ENCODE results near the gene PPM1N.

Gene PPM1N

DNA sequence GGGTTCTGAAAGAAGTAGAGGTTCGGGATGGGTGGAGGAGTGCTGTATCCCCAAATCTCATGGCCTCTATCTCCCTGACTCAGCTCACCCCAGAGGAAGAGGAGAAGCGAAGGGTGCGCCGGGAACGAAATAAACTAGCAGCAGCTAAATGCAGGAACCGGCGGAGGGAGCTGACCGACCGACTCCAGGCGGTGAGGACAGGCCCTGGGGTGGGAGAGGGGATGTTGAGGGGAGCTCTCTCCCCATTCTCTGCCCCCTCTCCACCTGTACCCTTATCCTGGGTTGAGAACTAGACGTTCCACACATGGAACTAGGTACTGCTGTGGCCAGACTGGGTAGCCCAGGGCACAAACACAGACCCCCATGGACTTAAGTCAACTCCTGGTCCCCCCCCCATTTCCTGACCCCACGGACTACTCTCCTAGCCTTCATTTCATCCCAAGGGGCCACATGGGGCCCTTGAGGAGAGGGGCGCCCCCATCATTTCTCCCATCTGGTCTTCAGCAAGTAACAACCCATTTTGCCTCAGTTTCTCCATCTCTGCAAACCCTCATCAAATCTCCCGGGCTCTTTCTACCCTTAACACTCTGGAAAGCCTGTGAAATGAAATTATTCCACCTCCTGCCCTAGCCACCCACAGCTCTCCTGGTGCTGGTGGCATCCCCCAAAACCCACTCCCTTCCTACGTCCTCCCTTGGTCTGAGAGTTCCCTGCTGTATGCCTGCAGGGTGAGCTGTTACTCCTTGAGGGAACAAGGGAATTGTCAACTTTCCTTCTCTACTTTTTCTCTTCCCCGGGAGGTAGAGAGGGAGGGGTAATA, 26.9 kb upstream of the PPM1N start:
- DNase-seq = no peak

DNA sequence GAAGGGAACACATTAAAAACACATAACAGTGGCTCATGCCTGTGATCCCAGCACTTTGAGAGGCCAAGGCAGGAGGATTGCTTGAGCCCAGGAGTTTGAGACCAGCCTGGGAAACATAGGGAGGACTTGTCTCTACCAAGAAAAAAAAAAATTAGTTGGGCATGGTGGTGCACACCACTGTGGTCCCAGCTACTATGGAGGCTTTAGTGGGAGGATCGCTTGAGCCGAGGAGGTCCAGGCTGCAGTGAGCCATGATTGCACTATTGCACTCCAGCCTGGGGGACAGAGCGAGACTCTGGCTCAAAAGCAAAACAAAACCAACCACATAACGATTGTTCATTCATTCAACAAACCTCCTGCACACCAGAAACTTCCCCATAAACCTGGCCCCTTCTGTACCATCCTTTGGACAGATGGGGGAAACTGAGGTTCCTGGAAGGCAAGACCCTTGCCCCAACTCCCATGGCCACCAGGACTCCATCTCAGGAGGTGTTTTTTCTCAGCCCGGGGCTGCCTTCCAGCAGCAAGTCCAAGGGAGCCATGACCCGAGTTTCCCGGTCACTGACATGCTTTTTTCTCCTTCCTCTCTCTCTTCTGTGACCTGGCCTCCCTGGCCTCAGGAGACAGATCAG, 26.2 kb upstream of the PPM1N start:
- no peak for DNase-seq

DNA sequence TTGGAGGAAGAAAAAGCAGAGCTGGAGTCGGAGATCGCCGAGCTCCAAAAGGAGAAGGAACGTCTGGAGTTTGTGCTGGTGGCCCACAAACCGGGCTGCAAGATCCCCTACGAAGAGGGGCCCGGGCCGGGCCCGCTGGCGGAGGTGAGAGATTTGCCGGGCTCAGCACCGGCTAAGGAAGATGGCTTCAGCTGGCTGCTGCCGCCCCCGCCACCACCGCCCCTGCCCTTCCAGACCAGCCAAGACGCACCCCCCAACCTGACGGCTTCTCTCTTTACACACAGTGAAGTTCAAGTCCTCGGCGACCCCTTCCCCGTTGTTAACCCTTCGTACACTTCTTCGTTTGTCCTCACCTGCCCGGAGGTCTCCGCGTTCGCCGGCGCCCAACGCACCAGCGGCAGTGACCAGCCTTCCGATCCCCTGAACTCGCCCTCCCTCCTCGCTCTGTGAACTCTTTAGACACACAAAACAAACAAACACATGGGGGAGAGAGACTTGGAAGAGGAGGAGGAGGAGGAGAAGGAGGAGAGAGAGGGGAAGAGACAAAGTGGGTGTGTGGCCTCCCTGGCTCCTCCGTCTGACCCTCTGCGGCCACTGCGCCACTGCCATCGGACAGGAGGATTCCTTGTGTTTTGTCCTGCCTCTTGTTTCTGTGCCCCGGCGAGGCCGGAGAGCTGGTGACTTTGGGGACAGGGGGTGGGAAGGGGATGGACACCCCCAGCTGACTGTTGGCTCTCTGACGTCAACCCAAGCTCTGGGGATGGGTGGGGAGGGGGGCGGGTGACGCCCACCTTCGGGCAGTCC, 25.5 kb upstream of the PPM1N start:
- DNase-seq = no peak

DNA sequence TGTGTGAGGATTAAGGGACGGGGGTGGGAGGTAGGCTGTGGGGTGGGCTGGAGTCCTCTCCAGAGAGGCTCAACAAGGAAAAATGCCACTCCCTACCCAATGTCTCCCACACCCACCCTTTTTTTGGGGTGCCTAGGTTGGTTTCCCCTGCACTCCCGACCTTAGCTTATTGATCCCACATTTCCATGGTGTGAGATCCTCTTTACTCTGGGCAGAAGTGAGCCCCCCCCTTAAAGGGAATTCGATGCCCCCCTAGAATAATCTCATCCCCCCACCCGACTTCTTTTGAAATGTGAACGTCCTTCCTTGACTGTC, 24.9 kb upstream of the PPM1N start:
- DNase-seq = no peak

DNA sequence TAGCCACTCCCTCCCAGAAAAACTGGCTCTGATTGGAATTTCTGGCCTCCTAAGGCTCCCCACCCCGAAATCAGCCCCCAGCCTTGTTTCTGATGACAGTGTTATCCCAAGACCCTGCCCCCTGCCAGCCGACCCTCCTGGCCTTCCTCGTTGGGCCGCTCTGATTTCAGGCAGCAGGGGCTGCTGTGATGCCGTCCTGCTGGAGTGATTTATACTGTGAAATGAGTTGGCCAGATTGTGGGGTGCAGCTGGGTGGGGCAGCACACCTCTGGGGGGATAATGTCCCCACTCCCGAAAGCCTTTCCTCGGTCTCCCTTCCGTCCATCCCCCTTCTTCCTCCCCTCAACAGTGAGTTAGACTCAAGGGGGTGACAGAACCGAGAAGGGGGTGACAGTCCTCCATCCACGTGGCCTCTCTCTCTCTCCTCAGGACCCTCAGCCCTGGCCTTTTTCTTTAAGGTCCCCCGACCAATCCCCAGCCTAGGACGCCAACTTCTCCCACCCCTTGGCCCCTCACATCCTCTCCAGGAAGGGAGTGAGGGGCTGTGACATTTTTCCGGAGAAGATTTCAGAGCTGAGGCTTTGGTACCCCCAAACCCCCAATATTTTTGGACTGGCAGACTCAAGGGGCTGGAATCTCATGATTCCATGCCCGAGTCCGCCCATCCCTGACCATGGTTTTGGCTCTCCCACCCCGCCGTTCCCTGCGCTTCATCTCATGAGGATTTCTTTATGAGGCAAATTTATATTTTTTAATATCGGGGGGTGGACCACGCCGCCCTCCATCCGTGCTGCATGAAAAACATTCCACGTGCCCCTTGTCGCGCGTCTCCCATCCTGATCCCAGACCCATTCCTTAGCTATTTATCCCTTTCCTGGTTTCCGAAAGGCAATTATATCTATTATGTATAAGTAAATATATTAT, 24.3 kb upstream of the PPM1N start:
- no peak for DNase-seq

DNA sequence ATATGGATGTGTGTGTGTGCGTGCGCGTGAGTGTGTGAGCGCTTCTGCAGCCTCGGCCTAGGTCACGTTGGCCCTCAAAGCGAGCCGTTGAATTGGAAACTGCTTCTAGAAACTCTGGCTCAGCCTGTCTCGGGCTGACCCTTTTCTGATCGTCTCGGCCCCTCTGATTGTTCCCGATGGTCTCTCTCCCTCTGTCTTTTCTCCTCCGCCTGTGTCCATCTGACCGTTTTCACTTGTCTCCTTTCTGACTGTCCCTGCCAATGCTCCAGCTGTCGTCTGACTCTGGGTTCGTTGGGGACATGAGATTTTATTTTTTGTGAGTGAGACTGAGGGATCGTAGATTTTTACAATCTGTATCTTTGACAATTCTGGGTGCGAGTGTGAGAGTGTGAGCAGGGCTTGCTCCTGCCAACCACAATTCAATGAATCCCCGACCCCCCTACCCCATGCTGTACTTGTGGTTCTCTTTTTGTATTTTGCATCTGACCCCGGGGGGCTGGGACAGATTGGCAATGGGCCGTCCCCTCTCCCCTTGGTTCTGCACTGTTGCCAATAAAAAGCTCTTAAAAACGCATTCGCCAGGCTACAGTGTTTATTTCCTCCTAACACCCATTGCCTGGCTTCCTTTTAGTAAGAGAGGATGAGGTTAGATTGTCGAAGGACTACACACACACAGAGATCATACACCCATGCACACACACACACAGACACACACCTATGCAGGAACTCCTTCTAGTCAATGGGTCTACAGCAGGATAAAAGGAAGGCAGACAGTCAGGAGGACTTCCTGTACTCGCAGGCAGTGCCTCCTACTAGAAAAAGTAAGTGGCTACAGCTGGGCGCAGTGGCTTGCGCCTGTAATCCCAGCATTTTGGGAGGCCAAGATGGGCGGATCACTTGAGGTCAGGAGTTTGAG, 23.4 kb upstream of the PPM1N start:
- DNase-seq = no peak

DNA sequence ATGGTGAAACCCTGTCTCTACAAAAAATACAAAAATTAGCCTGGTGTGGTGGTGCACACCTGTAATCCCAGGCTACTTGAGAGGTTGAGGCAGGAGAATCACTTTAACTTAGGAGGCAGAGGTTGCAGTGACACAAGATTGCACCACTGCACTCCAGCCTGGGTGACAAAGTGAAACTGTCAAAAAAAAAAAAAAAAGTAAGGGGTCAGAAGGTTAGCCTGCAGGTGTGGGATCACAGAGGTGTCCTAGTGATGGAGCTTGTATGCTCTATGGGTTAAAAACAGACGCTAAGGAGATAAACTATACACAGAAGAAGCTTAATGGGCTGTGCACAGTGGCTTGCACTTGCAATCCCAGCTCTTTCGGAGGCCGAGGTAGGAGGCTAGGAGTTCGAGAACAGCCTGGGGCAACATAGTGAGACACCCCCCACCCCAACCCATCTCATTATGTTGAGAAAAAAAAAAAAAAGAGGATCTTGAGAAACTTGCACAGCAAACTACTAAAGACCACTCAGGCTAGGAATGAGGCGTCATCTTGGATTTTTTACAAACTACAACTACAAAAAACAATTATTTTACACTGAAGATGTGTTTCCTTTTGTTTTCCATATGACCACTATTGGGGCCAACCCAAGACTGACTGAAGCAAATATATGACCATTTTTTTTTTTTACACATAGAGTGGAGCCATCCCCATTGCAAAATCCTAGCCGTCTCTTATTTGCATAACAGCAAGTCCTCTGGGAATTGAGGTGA, 22.5 kb upstream of the PPM1N start:
- no peak for DNase-seq

DNA sequence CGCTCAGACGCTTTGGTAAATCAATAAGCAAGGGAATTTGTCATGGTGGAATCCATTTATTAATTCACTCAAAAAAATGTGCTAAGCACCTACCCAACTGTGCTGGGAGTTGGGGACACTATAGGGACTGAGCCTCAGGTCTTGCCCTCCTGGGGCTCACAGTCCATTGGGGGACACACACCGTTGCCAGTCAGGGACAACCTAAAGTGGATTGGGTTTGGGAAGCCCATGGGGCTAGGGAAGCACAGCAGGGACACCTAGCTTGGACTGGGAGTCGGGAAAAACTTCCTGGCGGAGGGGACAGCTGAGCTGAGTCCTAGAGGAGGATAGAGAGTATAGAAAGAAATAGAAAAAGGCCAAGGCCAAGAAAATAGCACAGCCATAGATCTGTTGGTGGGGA, 21.9 kb upstream of the PPM1N start:
- DNase-seq = no peak

DNA sequence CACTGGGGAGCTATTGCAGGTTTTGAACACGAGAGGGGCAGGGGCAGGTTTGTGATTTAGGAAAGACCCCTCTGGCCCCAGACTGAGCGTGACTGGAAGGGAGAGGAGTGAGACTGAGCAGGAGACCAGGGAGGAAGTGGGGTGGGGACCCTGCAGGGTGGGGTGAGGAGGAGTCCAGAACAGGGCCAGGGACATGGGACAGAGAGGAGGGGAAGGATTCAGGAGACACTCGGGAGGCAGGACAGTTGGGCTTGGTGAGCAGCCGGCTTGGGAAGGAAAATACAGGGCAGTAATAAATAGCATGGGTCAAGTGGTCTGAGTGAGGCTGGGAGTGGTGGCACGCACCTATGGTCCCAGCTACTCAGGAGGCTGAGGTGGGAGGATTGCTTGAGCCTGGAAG, 21.1 kb upstream of the PPM1N start:
- DNase-seq = no peak

DNA sequence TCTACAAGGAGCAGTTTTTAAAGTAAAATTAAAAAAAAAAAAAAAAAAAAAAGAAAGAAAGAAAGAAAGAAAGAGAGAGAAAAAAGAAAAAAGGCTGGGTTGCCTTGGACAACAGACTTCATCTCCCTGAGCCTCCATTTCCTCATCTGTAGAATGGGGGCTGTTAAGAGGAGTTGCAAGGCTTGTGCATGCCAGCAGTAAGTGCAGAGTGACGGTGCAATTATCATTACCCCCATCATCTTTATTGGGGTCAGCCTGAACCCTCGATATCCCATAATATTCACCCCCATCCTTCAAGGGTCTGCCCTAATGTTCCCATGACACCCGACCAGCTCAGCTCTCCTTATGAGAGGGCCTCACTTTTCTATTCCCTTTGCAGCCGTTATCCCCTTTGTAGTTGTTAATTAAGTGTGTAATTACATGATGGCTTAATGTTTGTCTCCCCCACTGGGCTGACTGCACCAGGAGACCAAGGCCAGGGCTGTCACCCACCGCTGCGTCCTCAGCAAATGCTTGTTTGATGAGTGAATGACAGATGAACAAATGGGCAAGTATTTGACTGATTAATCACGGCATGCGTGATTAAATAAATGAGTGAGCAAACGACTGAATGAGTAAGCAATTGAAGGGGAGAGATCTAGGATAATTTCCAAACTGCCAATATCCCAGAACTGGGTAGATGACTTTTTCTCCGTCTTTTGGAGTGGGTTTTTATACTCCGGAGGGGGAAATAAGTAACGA, 20.4 kb upstream of the PPM1N start:
- DNase-seq = no peak

DNA sequence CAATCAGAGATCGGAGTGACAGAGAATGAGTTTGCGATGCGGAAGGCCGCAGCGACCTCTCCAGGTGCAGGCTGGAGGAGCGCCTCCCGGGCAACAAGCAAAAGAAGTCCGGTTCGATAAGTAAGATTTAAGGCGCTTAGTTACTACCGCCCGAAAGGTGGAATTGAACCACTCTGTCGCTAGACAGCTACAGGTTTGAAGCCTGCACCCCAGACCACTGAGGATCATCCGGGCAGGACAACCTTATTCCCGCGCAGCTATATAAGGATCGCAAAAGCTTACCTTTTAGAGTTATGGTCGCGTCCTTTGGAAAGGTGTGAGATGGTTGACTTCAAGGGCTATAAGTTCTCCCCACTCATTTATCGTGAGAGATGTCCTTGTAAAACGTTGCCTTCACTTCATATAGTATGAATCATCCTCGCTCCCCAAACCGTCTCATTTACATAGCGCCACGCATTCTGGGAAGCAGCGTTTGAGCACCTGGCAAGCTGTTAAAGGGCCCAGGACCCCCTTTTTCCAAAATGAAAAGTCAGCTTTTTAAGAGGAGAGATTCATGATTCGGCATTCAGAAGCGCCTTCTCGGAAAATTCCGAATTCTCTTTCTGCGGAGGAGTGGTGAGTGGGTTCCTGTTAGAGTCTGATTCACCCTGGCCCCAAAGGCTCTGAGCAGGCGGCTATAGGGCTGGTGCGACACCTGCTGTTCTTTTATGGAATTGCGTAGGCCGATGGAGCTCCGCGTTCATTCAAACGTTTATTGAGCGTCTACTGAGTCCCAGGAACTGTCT, 19.6 kb upstream of the PPM1N start:
- DNase-seq = peak; percentile 99

DNA sequence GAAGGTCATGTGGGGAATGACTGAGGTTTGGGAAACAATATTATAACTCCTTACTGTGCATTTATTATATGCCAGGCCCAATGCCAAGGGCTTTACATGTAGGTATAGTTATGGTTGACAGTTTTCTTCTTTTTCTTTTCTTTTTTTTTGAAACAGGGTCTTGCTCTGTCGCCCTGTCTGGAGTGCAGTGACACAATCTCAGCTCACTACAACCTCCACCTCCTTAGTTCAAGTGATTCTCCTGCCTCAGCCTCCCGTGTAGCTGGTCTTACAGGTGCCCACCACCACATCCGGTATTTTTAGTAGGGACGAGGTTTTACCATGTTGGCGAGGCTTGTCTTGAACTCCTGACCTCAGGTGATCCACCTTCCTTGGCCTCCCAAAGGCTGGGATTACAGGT, 15.2 kb upstream of the PPM1N start:
- DNase-seq = no peak

DNA sequence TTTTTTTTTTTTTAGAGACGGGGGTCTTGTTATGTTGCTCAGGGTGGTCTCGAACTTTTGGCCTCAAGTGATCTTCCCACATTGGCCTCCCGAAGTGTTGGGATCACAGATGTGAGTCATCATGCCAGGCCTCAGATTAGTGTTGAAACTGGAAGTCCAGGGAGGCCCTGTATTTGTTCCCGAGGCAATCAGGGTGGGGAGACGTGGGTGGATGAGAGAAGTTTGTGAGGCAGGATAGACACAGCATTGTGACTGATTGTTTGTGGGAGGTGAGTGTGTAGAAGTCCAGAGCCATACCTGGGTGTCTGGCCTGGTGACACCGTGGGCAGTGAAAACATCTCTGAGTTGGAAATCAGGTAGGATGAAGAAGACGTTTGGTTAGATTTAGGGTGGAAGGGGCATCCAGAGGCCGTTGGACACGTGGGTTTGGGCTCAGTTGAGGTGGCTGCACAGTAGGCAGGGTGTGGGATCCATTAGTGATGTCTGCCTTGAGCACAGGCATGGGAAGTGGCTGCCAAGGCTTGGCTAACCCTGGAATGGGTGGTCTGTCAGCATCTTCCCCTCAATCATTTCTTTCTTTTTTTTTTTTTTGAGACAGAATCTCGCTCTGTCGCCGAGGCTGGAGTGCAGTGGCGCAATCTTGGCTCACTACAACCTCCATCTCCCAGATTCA, 13.8 kb upstream of the PPM1N start:
- no peak for DNase-seq

DNA sequence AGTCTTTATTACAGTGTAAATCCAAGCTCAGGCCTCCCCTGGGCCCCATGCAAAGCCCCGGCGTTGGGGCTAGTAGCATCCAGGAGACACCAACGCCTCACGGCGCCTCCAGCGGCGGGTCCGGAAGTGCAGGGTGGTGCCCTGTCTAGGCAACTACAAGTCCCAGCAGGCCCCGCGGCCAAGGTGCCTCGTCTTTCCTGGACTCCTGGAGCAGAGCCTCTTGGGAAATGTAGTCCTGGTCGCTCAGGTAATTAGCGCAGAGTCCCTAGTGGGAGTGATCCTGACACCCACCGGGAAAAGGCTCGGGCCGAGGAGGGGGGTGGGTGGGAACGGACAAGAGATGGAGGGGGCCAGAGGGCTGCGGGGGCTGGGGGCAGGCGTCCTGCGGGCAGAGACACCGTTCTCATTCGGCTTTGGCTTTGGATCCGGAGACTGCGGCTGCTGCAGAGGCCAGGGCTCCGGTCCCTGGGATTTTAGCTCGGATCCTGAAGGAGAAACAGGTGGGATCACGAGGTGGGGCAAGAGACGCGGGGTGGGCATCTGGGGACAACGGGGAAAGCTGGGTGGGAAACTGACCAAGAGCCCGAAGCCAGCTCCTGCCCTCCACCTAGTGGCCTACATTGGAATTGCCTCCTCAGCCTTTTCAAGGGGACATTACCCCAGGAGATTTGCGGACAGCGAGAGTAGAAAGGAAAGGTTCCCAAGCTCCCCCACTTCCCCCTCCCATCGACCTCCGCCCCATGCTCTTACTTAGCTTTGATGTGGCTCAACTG, 12.8 kb upstream of the PPM1N start:
- peak; percentile 96 for DNase-seq

DNA sequence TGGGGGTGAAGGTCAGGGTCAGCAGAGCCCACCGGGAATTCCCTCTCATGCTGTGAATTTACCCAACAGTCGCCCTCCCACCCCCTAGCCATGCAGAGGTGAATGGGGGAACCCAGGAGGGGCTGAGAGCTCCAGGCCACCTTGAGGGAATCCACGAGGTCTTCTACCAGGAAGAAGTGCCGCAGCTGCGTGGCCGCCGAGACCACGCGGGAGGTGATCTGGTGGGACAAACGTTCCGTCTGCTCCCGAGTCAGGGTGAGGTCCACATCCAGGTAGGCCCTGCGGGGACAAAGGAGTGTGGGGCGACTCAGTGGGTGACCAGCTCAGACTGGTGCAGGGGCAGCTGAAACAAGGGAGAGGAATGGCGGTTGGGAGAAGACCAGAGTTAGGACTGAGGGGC, 9.5 kb upstream of the PPM1N start:
- DNase-seq = no peak

DNA sequence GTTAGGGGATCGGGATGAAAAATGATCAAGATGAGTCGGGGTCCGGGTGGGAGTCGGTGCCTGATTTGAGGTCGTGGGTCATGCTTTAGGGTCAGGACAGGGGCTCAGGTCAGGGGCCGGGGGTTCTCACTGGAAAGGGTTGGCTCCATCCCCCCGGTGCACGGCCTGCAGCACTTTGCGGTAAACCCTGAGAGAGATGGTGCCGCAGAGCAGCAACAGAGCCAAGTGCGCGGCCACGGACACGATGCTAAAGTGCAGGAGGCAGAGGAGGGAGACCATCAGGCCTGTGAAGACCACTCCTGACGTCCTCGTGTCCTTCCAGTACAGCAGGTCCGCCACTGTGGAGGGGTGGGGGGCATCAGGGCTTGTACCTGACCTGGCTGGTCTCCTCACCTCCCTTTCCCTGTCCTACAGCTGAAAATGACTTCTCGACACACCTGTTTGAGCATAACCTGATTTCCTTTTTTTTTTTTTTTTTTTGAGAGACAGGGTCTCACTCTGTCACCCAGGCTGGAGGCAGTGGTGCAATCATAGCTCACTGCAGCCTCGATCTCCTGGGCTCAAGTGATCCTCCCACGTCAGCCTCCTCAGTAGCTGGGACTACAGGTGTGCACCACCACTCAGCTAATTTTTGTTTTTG, 8.9 kb upstream of the PPM1N start:
- no peak for DNase-seq

DNA sequence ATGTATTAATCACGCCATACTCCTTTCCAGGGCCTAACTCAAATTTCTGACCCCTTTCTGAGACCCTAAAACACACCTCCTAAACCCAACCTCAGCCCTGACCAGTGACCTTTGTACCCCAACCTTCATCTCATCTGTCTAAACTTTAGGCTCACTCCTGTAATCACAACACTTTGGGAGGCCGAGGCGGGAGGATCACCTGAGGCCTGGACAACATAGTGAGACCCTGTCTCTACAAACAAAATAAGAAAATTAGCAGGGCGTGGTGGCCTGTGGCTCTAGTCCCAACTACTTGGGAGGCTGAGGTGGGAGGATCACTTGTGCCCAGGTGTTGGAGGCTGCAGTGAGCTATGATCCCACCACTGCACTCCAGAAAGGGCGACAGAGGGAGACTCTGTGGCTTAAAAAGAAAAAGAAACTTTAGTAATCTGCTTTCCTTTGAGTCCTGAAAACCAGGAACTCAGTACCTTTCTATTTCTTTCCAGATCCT, 6.1 kb upstream of the PPM1N start:
- DNase-seq = no peak
